Stimulated activated CD4-positive, alpha-beta T cell treated with anti-CD3 and anti-CD28 coated beads, Interleukin-1b, Interleukin-23, amount 100 ng/mL, for 1 hour (primary cell): ENCODE results near the gene ARNT2.

Experiments
- DNase-seq, 2 donors: peaks; one replicate each; pipeline ENCODE4 v3.0.0-alpha.2; 2020; ENCODE audit warnings: low read depth in 2 of 2

The ARNT2 gene

DNA sequence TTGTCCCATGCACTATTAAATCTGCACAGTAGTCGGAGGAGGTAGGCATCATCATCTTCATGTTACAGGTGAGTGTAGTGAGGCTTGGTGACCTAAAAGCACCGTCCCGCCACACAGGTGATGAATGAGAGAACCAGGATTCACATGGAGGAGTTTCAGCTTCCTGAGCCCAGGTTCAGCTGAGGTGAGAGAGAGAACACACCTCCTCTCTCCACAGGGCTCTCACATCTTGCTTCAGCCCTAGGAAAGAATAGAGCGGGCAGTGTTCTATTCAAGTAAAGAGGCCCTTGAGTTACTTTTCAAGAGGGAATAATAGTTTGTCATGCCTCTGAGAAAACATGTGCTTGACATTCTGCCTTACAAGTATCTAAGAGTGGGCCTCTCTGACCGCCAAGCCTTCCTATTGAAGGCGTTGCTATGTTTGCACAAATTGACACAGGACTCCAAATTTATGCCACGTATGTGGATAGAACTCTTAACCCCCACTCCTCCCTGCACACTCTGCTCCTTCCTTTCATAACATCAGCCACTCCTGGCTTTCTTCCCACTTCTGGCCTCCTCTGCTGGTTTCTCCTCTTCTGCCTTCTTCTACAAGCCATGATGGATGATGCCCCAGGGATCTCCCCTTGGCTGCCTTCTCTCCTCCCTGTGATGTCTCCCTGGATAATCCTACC is 152.6 kb downstream of the ARNT2 start:
- no peak for DNase-seq

DNA sequence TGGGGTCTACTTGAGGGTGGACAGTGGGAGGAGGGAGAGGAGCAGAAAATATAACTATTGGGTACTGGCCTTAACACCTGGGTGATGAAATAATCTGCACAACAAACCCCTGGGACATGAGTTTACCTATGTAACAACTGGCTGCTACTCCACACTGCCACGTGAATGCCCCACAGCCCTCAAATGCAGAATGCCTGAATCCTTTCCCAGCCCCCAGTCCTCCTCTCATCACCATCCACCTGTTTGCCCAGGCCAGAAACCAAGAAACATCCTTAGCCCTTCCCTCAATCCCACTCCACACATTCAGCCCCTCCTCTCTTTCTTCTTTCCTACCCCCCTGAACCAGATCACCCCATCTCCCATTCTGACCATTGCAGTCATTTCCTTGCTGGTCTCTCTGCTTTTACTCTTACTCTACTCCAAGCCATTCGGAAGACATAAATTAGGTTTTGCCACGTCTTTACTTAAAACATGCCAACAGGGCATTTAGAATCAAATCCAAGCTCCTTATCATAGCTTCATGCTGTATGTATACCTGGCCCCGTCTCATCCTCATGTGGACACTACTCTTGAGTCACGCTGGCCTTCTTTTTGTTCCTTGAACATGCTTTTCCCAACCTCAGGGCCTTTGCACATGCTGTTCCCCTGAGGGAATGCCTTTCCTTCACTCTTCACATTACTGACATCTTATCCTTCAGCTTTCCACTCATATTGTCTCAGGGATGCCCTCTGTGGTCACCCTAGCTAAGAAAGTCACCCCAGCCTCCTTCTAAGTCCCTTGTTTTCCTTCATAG is 153.5 kb downstream of the ARNT2 start:
- no peak for DNase-seq

DNA sequence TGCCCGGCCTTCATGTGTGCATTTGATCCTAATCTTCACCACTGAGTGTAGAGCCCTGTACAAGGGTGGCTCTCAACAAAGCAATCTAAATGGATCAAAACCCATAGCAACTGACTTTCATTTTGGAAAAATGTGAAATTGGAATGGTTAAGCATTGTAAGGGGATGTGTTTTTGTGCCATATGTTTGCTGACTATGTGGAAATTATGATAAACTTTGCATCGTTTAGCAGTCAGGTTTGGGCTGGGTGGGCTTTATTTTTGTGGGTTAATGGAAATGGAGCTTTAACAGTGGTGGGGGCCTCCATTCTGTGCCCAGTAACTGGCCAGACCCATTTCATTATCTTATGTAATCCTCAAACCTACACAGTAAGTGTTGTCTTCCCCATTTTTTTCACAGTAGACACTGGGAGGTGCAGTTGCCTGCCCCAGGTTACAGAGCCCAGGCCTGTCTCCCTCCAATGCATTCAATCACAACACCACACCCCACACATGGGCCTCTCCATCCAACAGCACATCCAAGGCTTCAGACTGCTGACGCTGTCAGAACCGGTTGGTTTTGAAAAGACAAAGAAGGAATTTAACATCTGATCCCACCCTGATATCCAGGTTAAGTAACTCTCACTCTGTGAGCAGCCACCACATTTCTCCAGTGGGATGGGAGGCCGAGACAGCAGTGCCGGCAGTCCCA is 154.6 kb downstream of the ARNT2 start:
- DNase-seq = no peak

DNA sequence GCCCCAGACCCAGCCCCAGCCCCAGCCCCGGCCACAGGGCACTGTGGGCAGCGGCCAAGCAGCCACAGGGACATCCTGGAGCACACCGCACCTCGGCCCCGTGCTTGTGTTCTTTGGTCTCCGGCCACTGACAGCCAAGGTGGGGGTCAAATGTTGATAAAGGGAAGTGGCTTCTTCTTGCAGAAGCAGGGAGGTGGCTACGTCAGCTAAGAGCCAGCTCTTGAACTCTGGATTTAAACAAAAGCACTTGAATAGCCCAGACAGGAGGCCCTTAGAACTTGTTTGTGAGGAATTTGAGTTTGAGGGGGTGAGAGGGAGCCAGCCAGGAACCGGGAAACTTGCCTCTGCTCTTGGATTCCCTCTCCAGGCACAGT is 155.1 kb downstream of the ARNT2 start:
- DNase-seq = no peak

DNA sequence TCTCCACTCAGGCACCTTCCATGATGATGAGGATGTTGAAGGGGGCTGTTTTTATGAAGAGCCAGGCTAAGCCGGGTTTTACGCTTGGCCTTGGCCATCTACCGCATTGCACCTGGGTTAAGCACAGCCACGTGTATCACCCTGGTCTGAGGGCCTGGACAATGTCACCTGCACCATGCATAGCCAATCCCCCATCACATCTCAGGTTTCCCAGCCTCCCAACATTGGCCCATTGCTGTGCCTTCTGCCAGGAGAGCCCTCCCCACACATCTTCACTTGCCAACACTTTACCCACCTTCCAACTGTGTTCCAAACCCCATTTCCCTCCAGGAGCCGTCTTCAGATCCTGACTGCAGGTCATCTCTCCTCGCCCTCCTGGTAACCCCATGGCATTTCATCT is 155.6 kb downstream of the ARNT2 start:
- no peak for DNase-seq

DNA sequence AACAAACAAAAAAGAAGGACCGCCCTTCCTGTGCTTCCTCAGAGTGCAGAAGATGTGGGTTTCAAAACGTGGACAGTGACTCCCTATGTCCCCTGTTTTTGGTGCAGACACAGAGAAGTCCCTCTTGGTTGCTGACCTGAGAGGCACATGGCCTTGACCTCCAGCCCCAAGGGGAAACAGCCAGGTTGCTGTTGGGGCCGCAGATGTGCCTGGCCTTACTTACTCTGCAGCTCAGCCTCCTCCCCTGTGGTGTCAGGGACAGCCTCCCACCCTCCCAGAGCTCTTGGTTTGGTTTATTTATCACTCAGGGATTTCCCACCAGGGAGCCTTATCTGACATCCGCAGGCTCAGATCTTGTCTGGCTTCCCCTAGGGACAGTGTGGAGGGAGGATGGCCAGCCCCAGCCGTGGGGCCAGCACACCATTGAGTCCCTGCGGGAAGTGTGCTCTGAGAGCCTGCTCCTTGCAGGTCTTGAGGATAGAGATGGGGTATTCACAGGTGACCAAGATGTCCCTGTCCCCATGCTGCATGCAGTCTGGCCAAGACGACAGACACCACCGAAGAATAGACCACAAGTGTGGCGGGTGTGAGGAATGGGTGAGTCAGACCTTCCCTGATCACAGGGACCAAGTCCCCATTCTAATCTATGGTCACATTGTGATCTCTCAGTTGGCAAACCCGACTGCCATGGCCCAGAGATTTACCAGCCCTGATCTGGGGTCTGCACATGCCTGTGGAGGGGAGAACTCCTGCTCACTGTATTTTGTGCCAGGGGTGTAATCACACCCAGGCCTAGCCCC is 156.6 kb downstream of the ARNT2 start:
- no peak for DNase-seq

DNA sequence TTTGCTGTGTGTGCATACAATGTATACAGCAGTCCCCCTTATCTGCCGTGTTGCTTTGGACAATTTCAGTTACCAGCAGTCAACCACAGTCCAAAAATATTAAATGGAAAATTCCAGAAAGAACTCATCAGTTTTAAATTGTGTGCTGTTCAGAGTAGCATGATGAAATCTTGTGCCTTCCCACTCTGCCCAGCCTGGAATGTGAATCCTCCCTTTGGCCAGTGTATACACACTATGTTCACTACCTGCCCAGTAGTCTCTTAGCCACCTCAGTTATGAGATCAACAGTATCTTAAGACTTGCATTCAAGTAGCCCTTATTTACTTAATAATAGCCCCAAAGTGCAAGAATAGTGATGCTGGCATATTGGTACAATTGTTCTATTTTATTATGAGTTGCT is 157.3 kb downstream of the ARNT2 start:
- no peak for DNase-seq

DNA sequence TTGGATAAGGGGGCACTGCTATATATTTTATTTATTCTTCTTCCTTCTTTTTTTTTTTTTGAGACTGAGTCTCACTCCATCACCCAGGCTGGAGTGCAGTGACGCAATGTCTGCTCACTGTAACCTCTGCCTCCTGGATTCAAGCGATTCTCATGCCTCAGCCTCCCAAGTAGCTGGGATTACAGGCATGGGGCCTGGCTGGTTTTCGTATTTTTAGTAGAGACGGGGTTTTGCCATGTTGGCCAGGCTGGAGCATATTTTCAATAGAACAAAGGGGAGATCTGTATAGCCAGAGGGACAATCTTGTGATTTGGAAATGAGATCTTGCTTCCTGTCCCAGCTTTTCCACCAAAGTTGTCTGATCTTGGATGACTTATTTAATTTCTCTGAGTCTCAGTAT is 157.9 kb downstream of the ARNT2 start:
- DNase-seq = no peak

DNA sequence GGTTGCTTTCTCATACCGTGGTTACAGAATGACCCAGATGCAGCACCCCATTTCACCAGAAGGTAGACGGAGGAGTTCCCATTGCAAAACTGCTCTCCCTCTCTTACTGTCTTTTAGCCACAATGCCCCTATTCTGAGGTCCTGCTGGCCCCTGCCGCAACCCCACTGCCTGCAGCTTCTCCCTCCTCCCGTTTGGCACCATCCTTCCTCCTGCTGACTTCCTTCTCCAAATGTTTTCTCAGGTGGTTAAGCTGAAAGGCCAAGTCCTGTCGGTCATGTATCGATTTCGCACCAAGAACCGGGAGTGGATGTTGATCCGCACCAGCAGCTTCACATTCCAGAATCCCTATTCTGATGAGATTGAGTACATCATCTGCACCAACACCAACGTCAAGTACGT is 158.7 kb downstream of the ARNT2 start:
- no peak for DNase-seq

DNA sequence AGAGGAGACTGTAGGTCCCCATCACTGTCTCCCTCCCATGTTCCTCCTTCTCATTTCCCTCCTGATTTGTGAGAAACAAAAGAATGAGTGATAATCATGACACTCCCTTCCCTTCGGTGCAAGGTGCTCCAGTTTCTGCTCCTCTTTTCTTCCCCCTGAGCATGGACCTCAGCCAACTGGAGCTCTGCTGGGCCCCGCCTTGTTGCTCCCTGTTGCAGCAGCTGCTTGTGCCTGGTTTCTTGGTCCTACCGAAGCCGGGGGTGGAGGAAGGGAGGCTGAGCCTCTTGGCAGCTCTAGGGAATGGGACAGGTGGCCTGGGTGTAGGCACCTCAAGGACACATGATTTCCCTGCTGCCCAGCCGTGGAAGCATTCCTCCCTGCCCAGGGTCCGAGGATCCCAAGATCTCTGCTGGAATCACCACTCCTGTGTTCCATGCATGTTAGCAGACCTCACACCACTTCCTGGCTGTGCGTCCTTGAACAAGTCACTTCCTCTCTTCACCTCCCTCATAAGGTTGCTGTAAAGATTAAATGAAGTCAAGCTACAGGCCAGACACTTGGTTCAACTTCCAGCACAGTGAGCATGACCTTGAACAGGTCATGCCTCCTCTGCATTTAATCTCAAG is 159.3 kb downstream of the ARNT2 start:
- DNase-seq = no peak

DNA sequence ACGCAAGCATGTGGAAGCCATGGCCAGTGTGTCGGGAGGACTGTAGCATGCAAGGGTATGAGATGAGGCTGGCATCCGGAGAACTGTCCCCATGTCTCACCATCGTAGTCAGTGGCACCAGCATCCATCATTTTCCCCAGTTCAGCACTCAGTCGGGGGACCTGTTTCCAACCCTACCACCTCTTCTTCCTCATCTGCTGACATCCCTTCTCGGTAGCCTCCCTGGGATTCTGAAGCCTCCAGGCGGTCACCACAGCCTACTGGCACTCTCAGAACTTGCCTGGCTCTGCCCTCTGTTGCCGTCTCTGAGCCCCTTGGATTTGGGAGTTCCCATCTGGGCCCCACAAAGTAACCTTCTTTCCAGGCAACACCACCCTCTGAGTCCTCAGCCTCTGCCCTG is 159.9 kb downstream of the ARNT2 start:
- no peak for DNase-seq

DNA sequence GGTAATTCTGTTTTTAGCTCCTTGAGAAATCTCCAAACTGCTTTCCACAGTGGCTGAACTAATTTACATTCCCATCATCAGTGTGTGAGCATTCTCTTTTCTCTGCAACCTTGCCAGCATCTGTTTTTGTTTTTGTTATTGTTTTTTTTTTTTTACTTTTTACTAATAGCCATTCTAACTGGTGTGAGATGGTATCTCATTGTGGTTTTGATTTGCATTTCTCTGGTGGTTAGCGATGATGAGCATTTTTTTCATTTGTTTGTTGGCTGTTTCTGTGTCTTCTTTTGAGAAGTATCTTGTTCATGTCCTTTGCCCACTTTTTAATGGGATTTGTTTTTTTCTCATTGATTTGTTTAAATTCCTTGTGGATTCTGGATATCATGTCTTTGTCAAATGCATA is 161.2 kb downstream of the ARNT2 start:
- no peak for DNase-seq

DNA sequence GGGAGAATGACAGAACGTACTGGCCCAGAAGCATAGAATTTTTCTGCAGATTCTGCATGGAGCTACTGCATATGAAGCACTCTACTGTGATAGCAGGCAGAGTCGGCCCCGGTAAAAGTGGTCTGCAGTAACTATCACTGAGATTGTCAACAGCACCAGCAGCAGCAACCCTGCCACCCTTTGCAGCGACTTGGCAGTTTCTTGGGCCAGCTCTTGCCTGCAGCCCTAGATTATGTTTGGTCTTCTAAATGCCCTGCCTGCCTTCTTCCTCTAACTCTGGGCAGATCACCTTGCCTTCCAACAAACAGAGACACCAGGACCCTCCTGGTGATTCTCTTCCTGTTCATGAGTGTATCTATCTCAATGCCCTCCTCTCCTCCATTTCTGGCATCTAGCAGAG is 161.8 kb downstream of the ARNT2 start:
- no peak for DNase-seq

DNA sequence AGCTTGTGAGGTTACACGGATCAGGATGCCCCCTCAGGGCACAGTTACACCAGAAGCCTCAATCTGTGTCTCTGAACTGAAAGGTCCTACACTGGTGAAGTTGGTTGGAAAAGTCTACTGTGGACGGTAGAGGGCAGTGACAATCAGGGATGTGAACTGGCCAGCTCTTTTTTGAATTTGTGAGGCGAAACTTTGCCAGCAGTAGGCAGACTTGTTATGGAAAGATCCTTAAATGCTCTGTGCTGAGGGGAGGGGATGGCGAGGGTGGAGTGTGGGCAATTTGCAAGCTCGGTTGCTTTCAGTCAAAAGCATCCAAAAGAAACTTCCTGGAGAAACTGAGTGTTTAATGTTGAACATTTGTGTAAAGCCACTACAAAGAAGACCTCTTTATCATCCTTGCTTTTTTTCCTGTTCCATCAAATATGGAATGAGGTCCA is 163.6 kb downstream of the ARNT2 start:
- no peak for DNase-seq

DNA sequence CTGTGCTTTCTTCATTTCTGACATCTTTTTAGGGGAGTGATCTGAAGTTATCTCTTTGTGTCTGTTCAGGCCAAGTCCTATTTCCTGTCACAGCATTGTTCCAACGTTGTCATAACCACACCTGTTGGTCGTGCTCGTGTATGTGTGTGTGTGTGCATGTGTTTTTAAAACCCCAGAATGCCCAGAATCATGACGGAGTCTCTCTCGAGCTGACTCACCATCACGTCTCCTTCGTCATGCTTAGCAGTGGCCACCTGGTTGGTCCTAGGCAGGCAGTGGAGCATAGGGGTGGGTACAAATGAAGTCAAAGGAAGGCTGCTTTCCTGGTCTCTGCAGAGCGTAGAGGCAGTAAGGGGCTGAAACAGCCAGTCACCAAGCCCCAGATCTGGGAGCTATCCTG is 164.1 kb downstream of the ARNT2 start:
- no peak for DNase-seq

DNA sequence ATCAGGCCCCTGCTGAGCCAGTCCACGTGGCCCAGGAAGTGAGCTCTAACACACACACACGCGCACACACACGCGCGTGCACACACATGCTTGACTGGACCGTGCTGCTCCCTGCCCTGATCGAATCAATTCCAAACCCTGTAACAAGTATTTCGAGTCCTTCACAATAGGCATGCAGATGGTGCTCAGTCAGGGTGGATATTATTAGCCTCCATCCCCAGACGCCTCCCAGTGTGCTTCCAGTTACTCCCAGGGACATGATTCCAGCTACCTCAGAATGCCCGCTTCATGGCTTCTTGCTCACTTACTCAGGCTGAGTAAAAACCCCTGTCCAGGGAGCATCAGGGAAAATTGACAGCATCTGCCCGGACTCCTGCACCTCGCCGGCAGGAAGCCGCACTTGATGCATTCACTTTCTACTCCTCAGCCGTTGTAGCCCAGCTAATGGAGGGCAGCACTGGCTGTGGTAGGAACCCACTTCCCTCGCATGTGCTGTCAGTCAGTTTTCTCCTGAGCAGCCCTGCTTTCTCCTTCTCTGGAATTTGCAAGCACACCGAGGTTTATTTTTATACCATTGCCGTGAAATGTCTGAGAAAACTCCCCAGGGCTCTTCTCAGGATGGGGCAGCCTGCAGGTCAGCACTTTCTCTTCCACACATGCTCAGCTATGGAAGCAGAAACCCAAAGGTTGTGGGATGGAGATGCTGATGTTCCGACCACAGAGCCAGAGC is 164.9 kb downstream of the ARNT2 start:
- DNase-seq = no peak

DNA sequence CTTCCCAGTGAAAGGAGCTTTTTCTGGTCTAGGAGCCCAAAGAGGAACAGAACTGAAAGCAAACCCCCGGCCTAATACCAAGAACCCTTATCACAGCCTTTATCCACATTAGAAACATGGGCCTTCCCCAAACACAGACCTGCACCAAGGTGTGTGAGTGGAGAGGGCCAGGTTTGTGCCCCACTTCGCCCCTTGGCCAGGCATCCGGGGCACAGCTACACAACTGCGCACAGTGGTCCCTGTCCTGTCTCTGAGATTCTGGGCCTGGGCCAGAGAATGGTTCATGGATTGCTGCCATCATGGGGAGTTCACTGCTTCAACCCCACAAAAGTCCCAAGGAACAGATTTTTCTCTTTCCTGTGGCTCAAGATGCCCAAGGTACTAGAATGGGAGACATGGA is 165.5 kb downstream of the ARNT2 start:
- no peak for DNase-seq

DNA sequence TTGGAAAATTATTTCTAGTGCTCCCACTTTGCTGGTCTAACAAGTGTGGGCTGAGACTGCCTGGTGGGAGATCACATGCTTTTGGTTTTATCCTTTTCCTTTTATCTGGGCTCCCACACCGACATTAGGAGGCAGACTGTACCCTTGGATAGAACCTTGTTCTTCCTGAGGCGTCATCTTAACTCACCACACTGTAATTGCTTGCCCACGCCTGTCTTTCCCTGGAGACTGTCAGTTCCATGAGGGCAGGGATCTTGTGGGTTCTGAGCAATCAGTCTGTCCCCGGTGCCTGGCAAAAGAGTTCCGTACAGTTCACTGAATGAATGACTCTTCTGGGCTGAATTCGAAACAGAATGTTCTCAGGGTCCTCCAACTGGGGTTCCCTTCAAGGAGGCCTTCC is 166.4 kb downstream of the ARNT2 start:
- no peak for DNase-seq

DNA sequence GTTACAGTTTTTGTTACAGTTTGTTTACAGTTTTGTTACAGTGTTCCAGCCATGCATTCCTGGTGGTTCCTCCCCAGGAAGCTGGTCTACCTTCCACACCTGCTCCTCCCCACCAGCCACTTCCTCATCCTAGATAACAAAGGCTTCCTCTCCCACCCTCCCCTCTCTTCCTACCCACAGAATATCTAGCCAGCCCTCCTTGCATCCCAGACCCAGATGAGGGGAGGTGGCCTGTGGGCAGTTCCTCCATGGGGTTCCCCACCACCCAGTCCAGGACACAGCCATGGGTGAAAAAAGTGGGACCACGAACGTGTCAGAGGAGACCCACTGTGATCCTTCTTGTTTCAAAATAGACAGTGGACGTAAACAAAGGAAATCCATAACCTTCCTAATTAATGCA is 168.2 kb downstream of the ARNT2 start:
- DNase-seq = no peak

DNA sequence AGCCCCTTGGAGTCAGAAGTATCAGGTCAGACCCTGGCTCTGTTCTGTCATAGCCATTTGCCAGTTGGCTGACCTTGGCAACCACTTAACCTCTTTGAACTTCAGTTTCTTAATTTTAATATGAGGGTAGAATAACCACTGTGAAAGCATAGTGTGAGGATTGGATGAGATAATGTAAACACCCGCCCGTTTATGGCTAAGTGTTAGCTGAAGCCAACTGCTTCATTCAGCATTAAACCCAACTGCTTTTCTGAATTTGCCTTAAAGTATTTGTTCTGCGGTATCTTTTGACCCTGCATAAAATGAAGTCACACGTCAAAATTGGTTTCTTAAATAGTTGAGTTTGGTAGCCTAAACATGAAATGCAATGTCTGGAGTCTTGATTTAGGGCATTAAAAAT is 169.4 kb downstream of the ARNT2 start:
- no peak for DNase-seq

DNA sequence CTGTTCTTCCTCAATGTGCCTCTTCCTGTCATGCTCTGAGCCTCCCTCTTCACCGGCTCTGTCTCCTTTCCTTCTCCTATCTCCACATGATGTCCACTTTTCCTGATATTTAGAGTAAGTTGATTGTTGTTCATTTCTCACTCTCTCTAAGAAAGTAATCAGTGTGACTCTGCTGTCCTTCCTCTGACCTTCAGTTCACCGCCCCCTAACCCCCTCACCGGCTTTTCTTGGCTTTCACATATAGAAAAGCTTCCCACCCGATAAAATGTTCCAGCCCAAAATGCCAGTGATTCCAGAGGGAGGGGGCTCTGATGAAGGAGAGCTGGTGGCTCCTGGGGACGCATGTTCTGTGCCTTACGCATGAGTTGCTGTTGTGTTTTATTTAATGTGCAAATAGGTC is 170.4 kb downstream of the ARNT2 start:
- DNase-seq = no peak
